Neural cell (in vitro differentiated cells): Measurements from ENCODE around the gene TSHR. TPM values are rescaled to one million over a fixed set of nuclear protein-coding genes. Genes with fewer than 3 reads are reported as not detected.

Experiments used
- H2AFZ ChIP-seq: fragments of 200-600, 300-800 bp; sonication (generic), shearing (Covaris generic); 2 replicates; pipeline ENCODE4 v1.6.0; 2014; ENCODE audit warnings: low read depth, mild to moderate bottlenecking, antibody characterized with exemption, low read length, moderate library complexity
- H3F3A ChIP-seq: fragments of 200-600 bp; shearing (Covaris generic); 2 replicates; pipeline ENCODE4 v1.6.1; 2016; ENCODE audit warnings: mild to moderate bottlenecking, moderate library complexity, mixed read lengths, antibody characterized with exemption, low read length; ENCODE audit not compliant: insufficient read depth, poor library complexity, severe bottlenecking
- H3K27ac ChIP-seq: fragments of 200-600, 300-800 bp; sonication (generic), shearing (Covaris generic); 2 replicates; pipeline ENCODE4 v1.5.1; 2014; ENCODE audit warnings: mild to moderate bottlenecking, low read length, moderate library complexity
- H3K27me3 ChIP-seq: fragments of 300-800, 200-600 bp; sonication (generic), shearing (Covaris generic); 2 replicates; pipeline ENCODE4 v1.6.0; 2014; ENCODE audit warnings: mild to moderate bottlenecking, low read depth, low read length, moderate library complexity; ENCODE audit not compliant: insufficient read depth
- H3K36me3 ChIP-seq: fragments of 300-800, 200-600 bp; sonication (generic), shearing (Covaris generic); 2 replicates; pipeline ENCODE4 v1.5.1; 2014; ENCODE audit warnings: mild to moderate bottlenecking, antibody characterized with exemption, low read length, moderate library complexity; ENCODE audit not compliant: insufficient read depth
- H3K4me2 ChIP-seq: fragments of 300-800, 200-600 bp; sonication (generic), shearing (Covaris generic); 2 replicates; pipeline ENCODE4 v1.6.0; 2014; ENCODE audit warnings: mild to moderate bottlenecking, low read length
- H3K4me3 ChIP-seq: fragments of 300-800, 200-600 bp; sonication (generic), shearing (Covaris generic); 2 replicates; pipeline ENCODE4 v1.5.1; 2014; ENCODE audit warnings: mild to moderate bottlenecking, low read length, moderate library complexity
- H3K79me2 ChIP-seq: fragments of 200-600 bp; shearing (Covaris generic); replicated peaks from 2 replicates; pipeline ENCODE4 v1.6.0; 2014; ENCODE audit warnings: mild to moderate bottlenecking, low read length, moderate library complexity; ENCODE audit not compliant: insufficient read depth
- H3K9ac ChIP-seq: fragments of 300-800, 200-600 bp; sonication (generic), shearing (Covaris generic); 2 replicates; pipeline ENCODE4 v1.6.1; 2016; ENCODE audit warnings: mild to moderate bottlenecking, low read length, mixed read lengths
- H3K9me2 ChIP-seq: fragments of 200-600 bp; shearing (Covaris generic); 2 replicates; pipeline ENCODE4 v1.6.1; 2016; ENCODE audit warnings: mild to moderate bottlenecking, low read length, mixed read lengths; ENCODE audit not compliant: insufficient read depth
- H3K9me3 ChIP-seq: fragments of 200-600, 300-800 bp; sonication (generic), shearing (Covaris generic); 2 replicates; pipeline ENCODE4 v1.6.1; 2016; ENCODE audit warnings: mild to moderate bottlenecking, mixed run types, low read length, moderate library complexity, mixed read lengths
- H4K20me1 ChIP-seq: fragments of 200-600 bp; shearing (Covaris generic); 2 replicates; pipeline ENCODE4 v1.6.1; 2016; ENCODE audit warnings: mild to moderate bottlenecking, mixed run types; ENCODE audit not compliant: insufficient read depth
- CTCF ChIP-seq: fragments of 450-650 bp; IDR thresholded peaks from 2 replicates; pipeline ENCODE4 v1.5.1; 2014; ENCODE audit warnings: antibody characterized with exemption, mild to moderate bottlenecking, moderate library complexity; ENCODE audit not compliant: poor library complexity, severe bottlenecking
- EP300 ChIP-seq: fragments of 450-650 bp; conservative IDR thresholded peaks from 2 replicates; pipeline ENCODE4 v1.6.1; 2014; ENCODE audit warnings: antibody characterized with exemption, mild to moderate bottlenecking, moderate library complexity; ENCODE audit not compliant: poor library complexity, severe bottlenecking
- EZH2 ChIP-seq: fragments of 200-600, 300-800 bp; shearing (Covaris generic), sonication (generic); IDR thresholded peaks from 2 replicates; pipeline ENCODE4 v1.6.1; 2014; ENCODE audit warnings: antibody characterized with exemption, low read length, borderline replicate concordance, mild to moderate bottlenecking; ENCODE audit not compliant: insufficient read depth, poor library complexity, severe bottlenecking
- MXI1 ChIP-seq: fragments of 450-650 bp; conservative IDR thresholded peaks from 2 replicates; pipeline ENCODE4 v1.6.1; 2014; ENCODE audit warnings: antibody characterized with exemption, mild to moderate bottlenecking; ENCODE audit not compliant: poor library complexity, severe bottlenecking
- POLR2AphosphoS5 ChIP-seq: IDR thresholded peaks from 2 replicates; pipeline ENCODE4 v1.6.1; 2012
- RAD21 ChIP-seq: fragments of 450-650 bp; conservative IDR thresholded peaks from 2 replicates; pipeline ENCODE4 v1.6.1; 2014; ENCODE audit warnings: antibody characterized with exemption, mild to moderate bottlenecking, moderate library complexity
- REST ChIP-seq: IDR thresholded peaks from 2 replicates; pipeline ENCODE4 v1.6.1; 2012; ENCODE audit warnings: borderline replicate concordance
- SMC3 ChIP-seq: fragments of 450-650 bp; conservative IDR thresholded peaks from 2 replicates; pipeline ENCODE4 v1.6.1; 2014; ENCODE audit warnings: antibody characterized with exemption, mild to moderate bottlenecking, moderate library complexity; ENCODE audit not compliant: poor library complexity
- TAF1 ChIP-seq: IDR thresholded peaks from 2 replicates; pipeline ENCODE4 v1.6.1; 2012; ENCODE audit warnings: low read depth
- polyA plus RNA-seq: library from polyadenylated mRNA; depleted of rRNA; stranded (reverse); fragments of >200 nt; gene quantifications from 2 replicates; pipeline ENCODE4 v1.2.3, GENCODE V29; 2014

TSHR gene
- polyA plus RNA-seq, 1 donor from 2014 or later = not detected

GRCh38 chr14:81129242-81129641 lies 173.8 kb downstream of the TSHR start:
- Histone ChIP-seq H3K4me3 (no peak overlapping the region), H3K36me3 (no peaks in the 10 kb centered on the region), H4K20me1 (no peaks in the 10 kb centered on the region), H2AFZ (no peak overlapping the region), H3K79me2 (no peaks in the 10 kb centered on the region), H3K9ac (no peak overlapping the region), H3F3A (no peaks in the 10 kb centered on the region), H3K9me2 (no peaks in the 10 kb centered on the region), H3K27me3 (no peaks in the 10 kb centered on the region), H3K27ac (no peak overlapping the region), H3K9me3 (peaks cover 3% of the 10 kb centered on the region), H3K4me2 (no peak overlapping the region)
- no peak for TF ChIP-seq CTCF
- no peak for TF ChIP-seq MXI1
- TF ChIP-seq POLR2AphosphoS5 = no peak
- TF ChIP-seq TAF1 = no peak
- TF ChIP-seq REST = no peak
- no peak for TF ChIP-seq EP300
- TF ChIP-seq RAD21 = no peak
- no peak for TF ChIP-seq SMC3
- no peak for TF ChIP-seq EZH2

GRCh38 chr14:81132468-81132867 lies 177.0 kb downstream of the TSHR start:
- H3K4me3 ChIP-seq = no peak overlapping the region
- H4K20me1 ChIP-seq = no peaks in the 10 kb centered on the region
- H3K79me2 ChIP-seq = no peaks in the 10 kb centered on the region
- no peak overlapping the region for H3K4me2 ChIP-seq
- H3K9ac ChIP-seq = no peak overlapping the region
- H3K9me3 ChIP-seq = no peaks in the 10 kb centered on the region
- H3K27ac ChIP-seq = no peak overlapping the region
- TF ChIP-seq CTCF (no peak), TAF1 (no peak), EP300 (no peak), MXI1 (no peak), SMC3 (no peak), REST (no peak), POLR2AphosphoS5 (no peak), EZH2 (no peak)
- no peaks in the 10 kb centered on the region for H3F3A ChIP-seq
- H3K9me2 ChIP-seq = no peaks in the 10 kb centered on the region
- no peaks in the 10 kb centered on the region for H3K27me3 ChIP-seq
- H2AFZ ChIP-seq = no peak overlapping the region
- no peaks in the 10 kb centered on the region for H3K36me3 ChIP-seq
